Esophagus squamous epithelium (tissue), 5 donors: Measurements from ENCODE around the gene COMTD1. TPM values are rescaled to one million over a fixed set of nuclear protein-coding genes. Genes with fewer than 3 reads are reported as not detected.

Source experiments
- DNase-seq: peaks from one replicate; lab custom pipeline; 2025; lab: John Stamatoyannopoulos, UW
- H3K27ac ChIP-seq, 4 donors: fragments of 200-600 bp; sonication (generic); one replicate each; pipeline ENCODE4 v1.5.1; 2016 to 2019; ENCODE audit warnings: mild to moderate bottlenecking in 1 of 4
- H3K27me3 ChIP-seq, 4 donors: fragments of 200-600 bp; sonication (generic); 1 replicate in 3 of 4; 2 replicates in 1 of 4; pipeline versions ENCODE4 v1.5.1 to v1.6.0; 2017 to 2021; ENCODE audit warnings: antibody characterized with exemption in 1 of 4
- H3K36me3 ChIP-seq, 3 donors: fragments of 200-600 bp; sonication (generic); one replicate each; pipeline ENCODE4 v1.5.1; 2016 to 2019
- H3K4me1 ChIP-seq, 3 donors: fragments of 200-600 bp; sonication (generic); one replicate each; pipeline ENCODE4 v1.5.1; 2017 to 2019
- H3K4me3 ChIP-seq, 4 donors: fragments of 200-600 bp; sonication (generic); 1 replicate in 3 of 4; 2 replicates in 1 of 4; pipeline ENCODE4 v1.5.1; 2016 to 2019; ENCODE audit warnings: mild to moderate bottlenecking in 2 of 4, moderate library complexity in 1 of 4
- H3K9me3 ChIP-seq, 3 donors: fragments of 200-600 bp; sonication (generic); one replicate each; pipeline ENCODE4 v1.5.1; 2016 to 2019
- POLR2A ChIP-seq, 4 donors: fragments of 450-650 bp; IDR thresholded peaks; one replicate each; pipeline ENCODE4 v1.6.1; 2017; ENCODE audit warnings: antibody characterized with exemption in 4 of 4, mild to moderate bottlenecking in 4 of 4, moderate library complexity in 3 of 4
- WGBS, 2 donors: methylation state at CpG; one replicate each; pipeline ENCODE4 v1.1.5; 2018; 5-methylcytosine and 5-hydroxymethylcytosine counted together
- intact Hi-C: fragments of 100-400 bp; cut with DNase I; formaldehyde crosslinking; loops from one replicate; pipeline ENCODE4 v1.15.0; 2022
- total RNA-seq, 4 donors: library from RNA; depleted of rRNA; stranded (reverse); fragments of >200 nt; gene quantifications; one replicate each; pipeline ENCODE4 v1.1.0, GENCODE V29; 2016
- TF ChIP-seq, protein P1 (sequence below), 6 experiments: fragments of 450-650 bp in 4 of 6; fragments of 200-600 bp in 2 of 6; sonication (generic) in 2 of 6; IDR thresholded peaks; one replicate each; pipeline ENCODE4 v1.5.1; 2016 to 2019; ENCODE audit warnings: antibody characterized with exemption in 6 of 6, mild to moderate bottlenecking in 4 of 6, moderate library complexity in 4 of 6
- donor health status: DM: yes; HTN: yes; CAD: no.

COMTD1 gene
- total RNA-seq, 4 donors from 2014 or later = 87.8 to 139 (median 111) TPM

DNA sequence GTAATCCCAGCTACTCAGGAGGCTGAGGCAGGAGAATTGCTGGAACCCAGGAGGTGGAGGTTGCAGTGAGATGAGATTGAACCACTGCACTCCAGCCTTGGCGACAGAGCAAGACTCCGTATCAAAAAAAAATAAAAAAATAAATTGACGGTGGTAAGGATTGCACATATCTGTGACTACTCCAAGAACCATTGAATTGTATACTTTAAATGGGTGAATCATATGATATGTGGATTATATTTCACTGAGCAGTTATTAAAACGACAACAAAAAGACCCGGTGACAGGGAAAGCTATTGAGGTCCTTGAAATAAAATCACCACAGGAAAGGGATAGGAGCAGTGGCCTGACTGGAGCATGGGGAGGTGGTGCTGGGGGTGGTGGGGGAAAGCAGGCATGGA, 31.2 kb upstream of the COMTD1 start:
- H3K27ac ChIP-seq = no peak overlapping the region
- DNase-seq = no peak
- 64 to 72% methylated on average over 5 of the region's 5 CpGs for WGBS, 2 donors
- no peak overlapping the region for H3K4me3 ChIP-seq
- TF ChIP-seq POLR2A (IDR thresholded peaks at IDR 0.05) = no peak
- TF ChIP-seq, protein P1, sequence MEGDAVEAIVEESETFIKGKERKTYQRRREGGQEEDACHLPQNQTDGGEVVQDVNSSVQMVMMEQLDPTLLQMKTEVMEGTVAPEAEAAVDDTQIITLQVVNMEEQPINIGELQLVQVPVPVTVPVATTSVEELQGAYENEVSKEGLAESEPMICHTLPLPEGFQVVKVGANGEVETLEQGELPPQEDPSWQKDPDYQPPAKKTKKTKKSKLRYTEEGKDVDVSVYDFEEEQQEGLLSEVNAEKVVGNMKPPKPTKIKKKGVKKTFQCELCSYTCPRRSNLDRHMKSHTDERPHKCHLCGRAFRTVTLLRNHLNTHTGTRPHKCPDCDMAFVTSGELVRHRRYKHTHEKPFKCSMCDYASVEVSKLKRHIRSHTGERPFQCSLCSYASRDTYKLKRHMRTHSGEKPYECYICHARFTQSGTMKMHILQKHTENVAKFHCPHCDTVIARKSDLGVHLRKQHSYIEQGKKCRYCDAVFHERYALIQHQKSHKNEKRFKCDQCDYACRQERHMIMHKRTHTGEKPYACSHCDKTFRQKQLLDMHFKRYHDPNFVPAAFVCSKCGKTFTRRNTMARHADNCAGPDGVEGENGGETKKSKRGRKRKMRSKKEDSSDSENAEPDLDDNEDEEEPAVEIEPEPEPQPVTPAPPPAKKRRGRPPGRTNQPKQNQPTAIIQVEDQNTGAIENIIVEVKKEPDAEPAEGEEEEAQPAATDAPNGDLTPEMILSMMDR (IDR thresholded peaks at IDR 0.05) = no peak
- H3K36me3 ChIP-seq = no peaks in the 10 kb centered on the region
- H3K27me3 ChIP-seq = no peaks in the 10 kb centered on the region
- no peaks in the 10 kb centered on the region for H3K9me3 ChIP-seq
- peaks cover 3 to 21% (median 10%) of the 10 kb centered on the region in 3 donors for H3K4me1 ChIP-seq
- intact Hi-C loops = no loop called here

DNA sequence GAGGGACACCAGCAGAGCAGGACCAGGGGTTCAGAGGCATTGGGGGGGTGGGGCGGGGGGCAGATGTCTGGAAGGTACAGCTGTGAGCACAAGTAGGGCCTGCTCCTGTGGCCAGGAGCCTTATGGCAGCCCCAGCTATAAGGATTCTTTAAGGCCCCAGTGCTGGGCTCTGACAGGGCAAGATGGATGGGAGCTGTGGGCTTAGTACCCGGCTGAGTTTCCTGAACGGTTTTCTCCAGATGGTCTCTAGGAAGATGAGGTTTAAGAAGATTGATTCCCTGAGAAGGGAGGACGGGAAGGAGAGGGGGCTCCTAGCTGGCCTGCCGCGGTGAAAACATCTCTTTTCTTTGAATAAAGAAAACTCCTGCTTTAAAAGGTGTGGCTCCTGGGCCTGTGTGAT, 30.1 kb upstream of the COMTD1 start:
- no peak overlapping the region for H3K27ac ChIP-seq
- no peaks in the 10 kb centered on the region for H3K9me3 ChIP-seq
- intact Hi-C loops = no loop called here
- peaks cover 5 to 26% (median 13%) of the 10 kb centered on the region in 3 donors for H3K4me1 ChIP-seq
- WGBS, 2 donors = 58 to 77% methylated on average over 5 of the region's 6 CpGs
- no peaks in the 10 kb centered on the region for H3K36me3 ChIP-seq
- no peak for DNase-seq
- TF ChIP-seq POLR2A (IDR thresholded peaks at IDR 0.05) = no peak
- TF ChIP-seq, protein P1 (IDR thresholded peaks at IDR 0.05) = no peak
- no peaks in the 10 kb centered on the region for H3K27me3 ChIP-seq
- no peak overlapping the region for H3K4me3 ChIP-seq

DNA sequence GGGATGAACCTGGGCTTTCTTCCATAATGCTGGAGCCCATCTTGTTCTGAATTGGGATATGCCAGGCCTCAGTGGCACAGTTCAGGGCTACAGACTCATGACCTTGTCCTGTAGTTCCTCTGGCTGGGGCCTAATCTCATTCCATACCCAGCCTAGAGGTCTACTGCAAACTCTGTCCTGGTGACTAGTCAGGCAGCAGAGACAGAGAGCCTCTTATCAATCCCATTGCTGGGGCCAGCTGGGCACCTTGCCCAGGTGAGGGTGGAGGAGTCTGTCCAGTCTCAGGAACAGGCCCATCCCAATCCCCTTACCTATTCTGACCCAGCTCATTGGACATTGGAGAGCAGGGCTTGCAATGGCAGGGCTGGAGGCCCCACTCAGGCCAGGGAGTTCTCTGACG, 28.0 kb upstream of the COMTD1 start:
- no peak for TF ChIP-seq POLR2A (IDR thresholded peaks at IDR 0.05)
- TF ChIP-seq, protein P1 (IDR thresholded peaks at IDR 0.05) = no peak
- Histone ChIP-seq H3K4me1 (peaks cover 5 to 26% (median 13%) of the 10 kb centered on the region in 3 donors), H3K36me3 (no peaks in the 10 kb centered on the region), H3K27ac (peak overlapping the region in 3 of 4 donors; percentile 76 to 90 (median 86)), H3K9me3 (no peaks in the 10 kb centered on the region), H3K4me3 (no peak overlapping the region), H3K27me3 (no peaks in the 10 kb centered on the region)
- WGBS, 2 donors = 100% methylated on average over 1 of the region's 1 CpG
- intact Hi-C loops = no loop called here
- DNase-seq = no peak

DNA sequence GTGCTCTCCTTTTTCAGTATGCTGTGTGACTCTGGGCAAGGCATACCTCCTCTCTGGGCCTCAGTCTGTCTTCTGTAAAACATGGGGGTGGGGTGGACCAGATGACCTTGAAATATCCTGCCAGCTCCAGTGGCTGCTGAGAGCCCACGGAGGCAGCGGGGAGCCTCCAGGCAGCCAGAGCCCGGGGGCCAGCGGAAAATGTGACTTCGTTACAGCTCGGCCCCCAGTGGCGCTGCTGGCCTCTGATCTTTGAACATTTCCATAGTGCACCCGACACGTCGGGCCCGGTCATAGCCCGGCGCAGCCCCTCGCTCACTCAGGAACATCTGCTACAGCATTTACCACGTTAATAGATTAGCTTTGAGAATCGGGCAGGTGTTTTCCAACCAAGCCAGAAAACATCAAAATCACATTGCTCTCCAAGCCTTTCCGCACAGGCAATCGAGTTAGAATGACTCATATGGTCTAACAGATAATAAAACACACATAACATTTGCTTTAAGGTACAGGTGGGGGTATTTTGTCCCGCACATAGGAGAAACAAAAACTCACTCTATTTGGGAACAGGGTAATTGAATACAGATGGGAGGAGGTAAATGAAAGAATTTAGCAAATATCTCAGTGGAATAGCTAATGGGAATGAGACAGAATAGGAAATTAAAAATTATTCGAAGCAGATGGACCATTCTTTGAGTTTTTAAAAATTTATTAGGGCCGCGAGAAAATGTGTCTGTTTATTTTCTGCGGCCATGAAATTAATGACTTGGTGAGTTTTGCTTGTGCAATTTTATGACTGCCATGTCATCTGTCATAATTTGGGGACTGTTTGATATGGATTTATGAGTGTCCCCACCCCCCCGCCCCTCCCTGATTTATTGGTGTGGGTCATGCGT, 26.3 kb upstream of the COMTD1 start:
- intact Hi-C loops = no loop called here
- no peak for DNase-seq
- Histone ChIP-seq H3K4me3 (no peak overlapping the region), H3K36me3 (no peaks in the 10 kb centered on the region), H3K27ac (peak overlapping the region; percentile 72 to 90 (median 81)), H3K4me1 (peaks cover 5 to 26% (median 13%) of the 10 kb centered on the region in 3 donors), H3K9me3 (no peaks in the 10 kb centered on the region), H3K27me3 (no peaks in the 10 kb centered on the region)
- WGBS, 2 donors = 75 to 76% methylated on average over 12 to 19 of the region's 25 CpGs
- TF ChIP-seq, protein P1 (IDR thresholded peaks at IDR 0.05) = no peak
- TF ChIP-seq POLR2A (IDR thresholded peaks at IDR 0.05) = no peak

DNA sequence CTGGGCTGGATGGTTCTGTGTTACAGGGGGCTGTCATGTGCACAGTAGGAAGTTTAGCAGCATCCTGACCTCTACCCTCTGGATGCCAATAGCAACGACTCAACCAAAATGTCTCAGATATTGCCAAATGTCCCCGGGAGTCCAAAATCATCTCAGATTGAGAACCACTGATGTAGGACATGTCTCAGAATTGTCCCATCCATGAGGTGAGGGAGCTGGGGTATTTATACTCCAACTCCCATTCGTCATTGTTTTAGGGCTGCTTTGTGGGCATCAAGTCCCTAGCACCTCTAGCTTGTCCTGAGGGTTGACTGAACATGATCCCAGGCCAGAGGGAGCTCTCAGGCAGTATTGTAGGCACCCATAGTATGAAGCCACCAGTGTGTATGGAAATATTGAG, 25.2 kb upstream of the COMTD1 start:
- peak overlapping the region in 3 of 4 donors; percentile 76 to 90 (median 86) for H3K27ac ChIP-seq
- TF ChIP-seq, protein P1 (IDR thresholded peaks at IDR 0.05) = no peak
- no peak for TF ChIP-seq POLR2A (IDR thresholded peaks at IDR 0.05)
- WGBS, 2 donors = 59 to 76% methylated on average over 3 of the region's 3 CpGs
- no peaks in the 10 kb centered on the region for H3K27me3 ChIP-seq
- intact Hi-C loops = no loop called here
- H3K4me3 ChIP-seq = no peak overlapping the region
- H3K4me1 ChIP-seq = peaks cover 5 to 29% (median 13%) of the 10 kb centered on the region in 3 donors
- H3K9me3 ChIP-seq = no peaks in the 10 kb centered on the region
- DNase-seq = no peak
- no peaks in the 10 kb centered on the region for H3K36me3 ChIP-seq
